Ascending aorta (tissue), 2 donors: Measurements from ENCODE around the gene ZBTB4. TPM values are rescaled to one million over a fixed set of nuclear protein-coding genes. Genes with fewer than 3 reads are reported as not detected.

ENCODE experiments used
- DNase-seq, 2 donors: peaks; one replicate each; pipeline ENCODE4 v3.0.0-alpha.2; 2019; ENCODE audit warnings: low spot score in 2 of 2
- H3K27ac ChIP-seq, 2 donors: fragments of 200-600 bp; sonication (generic); one replicate each; pipeline ENCODE4 v1.5.1; 2016 to 2017; ENCODE audit warnings: mild to moderate bottlenecking in 1 of 2
- H3K27me3 ChIP-seq: fragments of 200-600 bp; sonication (generic); one replicate; pipeline ENCODE4 v1.5.1; 2017
- H3K36me3 ChIP-seq, 2 donors: fragments of 200-600 bp; sonication (generic); one replicate each; pipeline ENCODE4 v1.5.1; 2016
- H3K4me1 ChIP-seq, 2 donors: fragments of 200-600 bp; sonication (generic); one replicate each; pipeline ENCODE4 v1.5.1; 2016 to 2017; ENCODE audit warnings: mild to moderate bottlenecking in 1 of 2
- H3K4me3 ChIP-seq, 2 donors: fragments of 200-600 bp; sonication (generic); one replicate each; pipeline ENCODE4 v1.5.1; 2016 to 2017; ENCODE audit warnings: mild to moderate bottlenecking in 1 of 2
- H3K9me3 ChIP-seq, 2 donors: fragments of 200-600 bp; sonication (generic); one replicate each; pipeline ENCODE4 v1.5.1; 2016
- intact Hi-C: fragments of 100-400 bp; cut with DNase I; formaldehyde crosslinking; loops from one replicate; pipeline ENCODE4 v1.15.1; 2023
- total RNA-seq: library from RNA; depleted of rRNA; stranded (reverse); fragments of >200 nt; gene quantifications from one replicate; pipeline ENCODE4 v1.1.0, GENCODE V29; 2016
- TF ChIP-seq, protein P1 (sequence below), 3 experiments: fragments of 200-600 bp in 2 of 3; fragments of 450-650 bp in 1 of 3; sonication (generic) in 2 of 3; IDR thresholded peaks; one replicate each; pipeline ENCODE4 v1.5.1; 2016 to 2019; ENCODE audit warnings: antibody characterized with exemption in 3 of 3, mild to moderate bottlenecking in 1 of 3, moderate library complexity in 1 of 3

ZBTB4 gene
- total RNA-seq, 1 donor from 2014 or later = 67.9 TPM

DNA sequence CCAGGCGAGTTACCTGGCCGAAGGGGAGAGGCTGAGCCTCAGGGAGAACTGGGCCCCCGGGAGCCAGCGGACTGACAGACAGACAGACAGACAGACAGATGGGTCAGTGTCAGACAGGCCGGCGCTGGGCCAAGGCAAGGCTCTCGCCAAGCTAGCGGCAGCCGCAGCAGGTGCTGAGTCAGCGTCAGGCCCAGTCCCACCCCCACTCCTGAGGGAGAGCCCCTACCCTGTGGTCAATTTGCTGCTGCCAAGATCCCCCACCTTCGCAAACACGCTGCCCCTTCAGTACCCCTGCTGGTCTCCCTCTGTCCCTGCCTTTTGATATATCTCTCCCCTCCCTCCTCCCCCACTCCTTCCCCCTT is 38.6 kb downstream of the ZBTB4 start:
- Histone ChIP-seq H3K27me3 (peaks cover 14% of the 10 kb centered on the region), H3K4me1 (peaks cover 25 to 46% of the 10 kb centered on the region in 2 donors), H3K4me3 (peak overlapping the region; percentile 51 to 53), H3K9me3 (no peaks in the 10 kb centered on the region), H3K27ac (no peak overlapping the region), H3K36me3 (no peaks in the 10 kb centered on the region)
- DNase-seq = no peak
- intact Hi-C loops = no loop called here
- TF ChIP-seq, protein P1, sequence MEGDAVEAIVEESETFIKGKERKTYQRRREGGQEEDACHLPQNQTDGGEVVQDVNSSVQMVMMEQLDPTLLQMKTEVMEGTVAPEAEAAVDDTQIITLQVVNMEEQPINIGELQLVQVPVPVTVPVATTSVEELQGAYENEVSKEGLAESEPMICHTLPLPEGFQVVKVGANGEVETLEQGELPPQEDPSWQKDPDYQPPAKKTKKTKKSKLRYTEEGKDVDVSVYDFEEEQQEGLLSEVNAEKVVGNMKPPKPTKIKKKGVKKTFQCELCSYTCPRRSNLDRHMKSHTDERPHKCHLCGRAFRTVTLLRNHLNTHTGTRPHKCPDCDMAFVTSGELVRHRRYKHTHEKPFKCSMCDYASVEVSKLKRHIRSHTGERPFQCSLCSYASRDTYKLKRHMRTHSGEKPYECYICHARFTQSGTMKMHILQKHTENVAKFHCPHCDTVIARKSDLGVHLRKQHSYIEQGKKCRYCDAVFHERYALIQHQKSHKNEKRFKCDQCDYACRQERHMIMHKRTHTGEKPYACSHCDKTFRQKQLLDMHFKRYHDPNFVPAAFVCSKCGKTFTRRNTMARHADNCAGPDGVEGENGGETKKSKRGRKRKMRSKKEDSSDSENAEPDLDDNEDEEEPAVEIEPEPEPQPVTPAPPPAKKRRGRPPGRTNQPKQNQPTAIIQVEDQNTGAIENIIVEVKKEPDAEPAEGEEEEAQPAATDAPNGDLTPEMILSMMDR (IDR thresholded peaks at IDR 0.05) = no peak

DNA sequence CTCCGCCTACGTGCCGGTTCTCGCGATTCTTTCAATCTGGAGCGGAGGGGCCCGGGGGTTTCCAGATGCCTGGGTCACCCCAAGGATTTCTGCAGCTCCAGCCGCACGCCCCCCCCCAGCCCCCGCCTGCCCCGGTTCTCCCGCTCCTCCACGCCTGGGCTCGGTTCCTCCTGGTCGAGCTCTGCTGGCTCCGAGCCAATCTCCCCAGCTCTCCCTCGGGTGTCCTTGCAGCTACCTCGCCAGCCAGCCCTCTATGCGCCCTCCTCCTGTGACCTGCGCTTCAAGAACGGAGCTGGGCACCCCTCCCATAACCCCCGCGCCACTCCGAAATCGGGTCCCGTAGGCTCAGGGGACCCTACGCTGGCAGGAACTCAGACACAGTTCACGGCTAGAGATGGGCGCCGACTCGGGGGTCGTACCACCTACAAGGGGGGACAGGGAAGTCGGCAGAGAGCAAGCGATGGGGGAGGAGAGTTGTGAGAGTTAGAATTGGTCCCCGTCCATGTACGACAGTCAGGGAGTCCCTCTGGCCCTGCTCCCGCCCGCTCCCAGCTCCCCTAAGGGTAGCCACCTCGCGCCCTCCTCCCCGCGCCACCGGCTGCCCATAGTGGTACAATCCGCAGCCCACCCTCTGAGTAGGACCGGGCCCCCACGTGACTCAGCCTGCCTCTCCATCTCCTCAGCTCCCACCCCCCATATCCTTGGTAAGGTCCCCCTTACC is 39.2 kb downstream of the ZBTB4 start:
- peaks cover 14% of the 10 kb centered on the region for H3K27me3 ChIP-seq
- H3K4me3 ChIP-seq = peak overlapping the region; percentile 51 to 53
- TF ChIP-seq, protein P1 (IDR thresholded peaks at IDR 0.05) = no peak
- no peaks in the 10 kb centered on the region for H3K36me3 ChIP-seq
- no peak overlapping the region for H3K27ac ChIP-seq
- DNase-seq = peak in 1 of 2 donors; percentile 73
- intact Hi-C loops = no loop called here
- H3K9me3 ChIP-seq = no peaks in the 10 kb centered on the region
- H3K4me1 ChIP-seq = peaks cover 22 to 45% of the 10 kb centered on the region in 2 donors

DNA sequence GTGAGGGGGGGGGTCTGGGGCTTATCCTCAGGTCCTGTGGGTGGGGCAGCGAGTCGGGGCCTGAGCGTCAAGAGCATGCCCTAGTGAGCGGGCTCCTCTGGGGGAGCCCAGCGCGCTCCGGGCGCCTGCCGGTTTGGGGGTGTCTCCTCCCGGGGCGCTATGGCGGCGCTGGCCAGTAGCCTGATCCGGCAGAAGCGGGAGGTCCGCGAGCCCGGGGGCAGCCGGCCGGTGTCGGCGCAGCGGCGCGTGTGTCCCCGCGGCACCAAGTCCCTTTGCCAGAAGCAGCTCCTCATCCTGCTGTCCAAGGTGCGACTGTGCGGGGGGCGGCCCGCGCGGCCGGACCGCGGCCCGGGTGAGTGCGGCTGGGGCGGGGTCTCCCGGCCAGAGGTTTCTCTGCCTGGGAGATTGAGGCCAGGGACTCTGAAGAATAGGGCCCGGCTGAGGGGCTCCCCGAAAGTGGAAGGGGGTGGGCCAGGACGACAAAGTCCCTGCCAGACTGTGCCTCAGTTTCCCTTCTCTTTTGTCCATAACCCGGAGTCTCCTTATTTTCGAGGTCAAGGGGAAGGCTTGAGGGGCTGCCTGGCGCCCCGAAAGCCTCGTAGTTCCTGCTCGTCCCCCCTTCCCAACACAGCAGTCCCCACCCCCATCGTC is 39.8 kb downstream of the ZBTB4 start, which contains the start of gene FGF11:
TSS of gene FGF11 (plus strand) at position 51 of the 651 bp plus-strand sequence. CDS start at position 160, 109 bp downstream.
- no peak for DNase-seq
- no peak within 1 kb of the TSS for H3K27ac ChIP-seq
- H3K4me1 ChIP-seq = peaks cover 18 to 39% of the 10 kb centered on the region in 2 donors
- H3K27me3 ChIP-seq = peaks cover 14% of the 10 kb centered on the region
- TF ChIP-seq, protein P1 (IDR thresholded peaks at IDR 0.05) = no peak
- intact Hi-C loops = no loop called here
- no peaks in the 10 kb centered on the region for H3K36me3 ChIP-seq
- peak within 1 kb of the TSS; percentile 51 to 69 for H3K4me3 ChIP-seq
- H3K9me3 ChIP-seq = no peaks in the 10 kb centered on the region

DNA sequence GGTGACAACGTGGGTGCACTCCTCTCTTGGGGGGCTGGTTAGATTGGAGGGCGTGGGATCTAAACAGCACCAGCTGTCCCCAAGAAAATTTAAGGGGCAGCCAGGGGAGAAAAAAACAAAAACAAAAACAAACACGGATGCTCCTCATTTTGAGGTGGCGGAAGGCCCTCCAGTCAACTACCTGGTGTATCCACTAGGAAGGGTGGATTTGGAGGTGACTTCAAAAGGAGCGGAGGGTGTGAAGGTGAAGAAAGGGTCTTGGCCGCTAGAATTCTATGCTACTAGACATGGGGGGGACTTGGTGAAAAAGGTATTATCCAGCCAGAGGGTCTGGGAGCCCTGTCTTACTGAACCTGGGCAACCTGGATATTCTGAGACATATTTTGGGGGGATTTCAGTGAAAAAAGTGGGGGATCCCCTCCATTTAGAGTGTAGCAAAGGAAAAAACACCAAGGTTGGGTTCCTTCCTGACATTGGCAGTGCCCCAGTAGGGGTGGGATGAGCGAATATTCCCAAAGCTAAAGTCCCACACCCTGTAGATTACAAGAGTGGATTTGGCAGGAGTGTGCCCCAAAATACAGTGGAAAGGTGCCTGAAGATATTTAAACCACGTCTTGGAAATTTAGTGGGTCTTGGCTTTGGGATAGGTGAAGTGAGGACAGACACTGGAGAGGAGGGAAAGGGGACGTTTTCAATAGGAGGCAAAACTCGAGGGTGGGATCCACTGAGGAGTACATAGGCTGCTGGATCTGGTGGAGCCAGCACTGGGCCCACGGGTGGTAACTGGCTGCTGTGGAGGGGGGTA is 40.6 kb downstream of the ZBTB4 start:
- H3K4me3 ChIP-seq = peak overlapping the region; percentile 51 to 69
- peaks cover 18 to 36% of the 10 kb centered on the region in 2 donors for H3K4me1 ChIP-seq
- no peaks in the 10 kb centered on the region for H3K9me3 ChIP-seq
- TF ChIP-seq, protein P1 (IDR thresholded peaks at IDR 0.05) = no peak
- DNase-seq = no peak
- H3K27ac ChIP-seq = no peak overlapping the region
- no peaks in the 10 kb centered on the region for H3K36me3 ChIP-seq
- intact Hi-C loops = loop anchor here (1.0 kb wide), 1 partner anchor 83 kb away; no protein-coding TSS in a partner anchor
- H3K27me3 ChIP-seq = peaks cover 14% of the 10 kb centered on the region

DNA sequence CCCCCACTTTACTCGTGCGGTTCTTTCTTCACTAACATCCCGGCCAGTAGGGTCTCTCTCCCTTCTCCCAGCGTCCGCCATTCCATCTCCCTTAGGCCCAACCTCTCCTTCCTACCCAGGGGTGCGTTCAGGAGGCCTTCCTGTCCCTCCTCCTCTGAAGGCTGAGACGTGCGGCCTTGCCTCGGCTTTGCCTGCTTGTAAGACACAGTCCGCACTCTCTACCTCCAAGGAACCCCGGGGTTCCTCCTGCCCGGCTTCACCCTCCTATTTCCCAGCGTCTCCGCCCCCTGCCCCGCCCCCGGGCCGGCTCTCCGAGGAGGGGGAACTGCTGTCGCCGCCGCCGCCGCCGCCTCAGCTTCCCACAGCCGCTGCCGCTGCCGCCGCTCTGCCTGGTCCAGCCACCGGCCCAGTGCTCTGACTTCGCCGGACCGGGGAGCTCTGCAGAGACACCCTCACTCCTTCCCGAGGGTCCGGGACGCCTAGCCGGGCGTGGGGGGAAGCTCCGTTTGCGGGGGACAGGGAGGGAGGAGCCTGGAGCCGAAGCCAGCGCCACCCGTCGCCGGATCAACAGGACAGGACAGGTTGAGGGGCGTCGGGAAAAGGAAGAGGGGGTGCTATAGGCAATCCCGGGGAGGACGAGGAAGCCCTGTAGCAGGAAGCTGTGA is 41.3 kb downstream of the ZBTB4 start:
- Histone ChIP-seq H3K27ac (peak overlapping the region in 1 of 2 donors; percentile 25), H3K4me1 (peaks cover 18 to 36% of the 10 kb centered on the region in 2 donors), H3K4me3 (peak overlapping the region; percentile 45 to 69), H3K36me3 (no peaks in the 10 kb centered on the region), H3K9me3 (no peaks in the 10 kb centered on the region), H3K27me3 (peaks cover 14% of the 10 kb centered on the region)
- TF ChIP-seq, protein P1 (IDR thresholded peaks at IDR 0.05) = no peak
- no peak for DNase-seq
- intact Hi-C loops = loop anchor here (1.0 to 2.0 kb wide), 4 partner anchors 17 to 123 kb away; partner anchors contain the start of genes POLR2A and SENP3
